HAP-1 (cell line): ENCODE measurements around the gene PCDHB6.
"Not testable (repeated sequence)": the region's sequence is repeated elsewhere in the genome, so short reads cannot be mapped to it uniquely, and the experiment has no call there.

Experiments
- DNase-seq, 2 experiments: peaks; one replicate each; pipeline ENCODE4 v3.0.0-alpha.2; 2016 to 2020; ENCODE audit warnings: low spot score in 2 of 2
- H3K27me3 ChIP-seq: fragments of 250-450 bp; sonication (Bioruptor Pico); 2 replicates; pipeline ENCODE4 v1.5.1; 2020; ENCODE audit warnings: low read depth, mild to moderate bottlenecking, moderate library complexity
- H3K36me3 ChIP-seq: fragments of 250-450 bp; sonication (Bioruptor Pico); replicated peaks from 2 replicates; pipeline ENCODE4 v1.5.1; 2020; ENCODE audit warnings: mild to moderate bottlenecking
- H3K4me1 ChIP-seq: fragments of 250-450 bp; sonication (Bioruptor Pico); 2 replicates; pipeline ENCODE4 v1.5.1; 2020; ENCODE audit warnings: mild to moderate bottlenecking
- H3K4me3 ChIP-seq: fragments of 250-450 bp; sonication (Bioruptor Pico); 2 replicates; pipeline ENCODE4 v1.5.1; 2020; ENCODE audit warnings: mild to moderate bottlenecking, moderate library complexity
- H3K9me3 ChIP-seq: fragments of 250-450 bp; sonication (Bioruptor Pico); 2 replicates; pipeline ENCODE4 v1.5.1; 2020; ENCODE audit warnings: mild to moderate bottlenecking, moderate library complexity
- in situ Hi-C: fragments of 300-500 bp; cut with MboI; formaldehyde crosslinking; loops from 3 replicates; pipeline ENCODE4 v1.14.3; 2020; ENCODE audit warnings: low sequenced_read_pairs, inconsistent platforms, mixed read lengths

The PCDHB6 gene

GRCh38 chr5:141149812-141150211 lies at the start of gene PCDHB6:
Gene PCDHB6 (plus strand): TSS chr5:141150057. CDS start chr5:141150258, 201 bp downstream.
- in situ Hi-C loops, result no loop called here
- Histone ChIP-seq H3K36me3 (no peaks in the 10 kb centered on the region), H3K9me3 (no peaks in the 10 kb centered on the region), H3K4me1 (no peaks in the 10 kb centered on the region), H3K4me3 (no peak within 1 kb of the TSS), H3K27me3 (0 out of 2 replicates have a peak, but pooled peaks cover 5% of the 10 kb centered on the region)
- peak; percentile 20 to 57 for DNase-seq

GRCh38 chr5:141100243-141100805 lies 49.5 kb upstream of the PCDHB6 start, which contains the start of gene PCDHB3:
Gene PCDHB3 (plus strand): TSS chr5:141100473. CDS start chr5:141100650, 177 bp downstream.
- no peaks in the 10 kb centered on the region for H3K36me3 ChIP-seq
- H3K27me3 ChIP-seq, result 0 out of 2 replicates have a peak, but pooled peaks cover 2% of the 10 kb centered on the region
- no peaks in the 10 kb centered on the region for H3K4me1 ChIP-seq
- in situ Hi-C loops, result no loop called here
- H3K9me3 ChIP-seq, result no peaks in the 10 kb centered on the region
- DNase-seq, result peak; percentile 71 to 86
- peak within 1 kb of the TSS; percentile 12 for H3K4me3 ChIP-seq

- Histone ChIP-seq H3K27me3 (0 out of 2 replicates have a peak, but pooled peaks cover 2% of the 10 kb centered on the region), H3K4me3 (no peak overlapping the region), H3K9me3 (no peaks in the 10 kb centered on the region), H3K4me1 (no peaks in the 10 kb centered on the region), H3K36me3 (no peaks in the 10 kb centered on the region)
- no peak for DNase-seq
- in situ Hi-C loops, result no loop called here
Measured at GRCh38 chr5:141101059-141101458, 48.8 kb upstream of the PCDHB6 start.

DNA sequence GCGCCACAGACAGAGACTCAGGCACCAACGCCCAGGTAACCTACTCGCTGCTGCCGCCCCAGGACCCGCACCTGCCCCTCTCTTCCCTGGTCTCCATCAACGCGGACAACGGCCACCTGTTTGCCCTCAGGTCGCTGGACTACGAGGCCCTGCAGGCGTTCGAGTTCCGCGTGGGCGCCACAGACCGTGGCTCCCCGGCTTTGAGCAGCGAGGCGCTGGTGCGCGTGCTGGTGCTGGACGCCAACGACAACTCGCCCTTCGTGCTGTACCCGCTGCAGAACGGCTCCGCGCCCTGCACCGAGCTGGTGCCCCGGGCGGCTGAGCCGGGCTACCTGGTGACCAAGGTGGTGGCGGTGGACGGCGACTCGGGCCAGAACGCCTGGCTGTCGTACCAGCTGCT lies 47.8 kb upstream of the PCDHB6 start:
- DNase-seq, H3K9me3 ChIP-seq, H3K4me3 ChIP-seq, in situ Hi-C loops, H3K27me3 ChIP-seq, H3K4me1 ChIP-seq, H3K36me3 ChIP-seq: not testable (repeated sequence)

GRCh38 chr5:141102471-141102870 lies 47.4 kb upstream of the PCDHB6 start:
- H3K4me3 ChIP-seq, DNase-seq, in situ Hi-C loops, H3K4me1 ChIP-seq, H3K27me3 ChIP-seq, H3K36me3 ChIP-seq, H3K9me3 ChIP-seq: not testable (repeated sequence)

DNA sequence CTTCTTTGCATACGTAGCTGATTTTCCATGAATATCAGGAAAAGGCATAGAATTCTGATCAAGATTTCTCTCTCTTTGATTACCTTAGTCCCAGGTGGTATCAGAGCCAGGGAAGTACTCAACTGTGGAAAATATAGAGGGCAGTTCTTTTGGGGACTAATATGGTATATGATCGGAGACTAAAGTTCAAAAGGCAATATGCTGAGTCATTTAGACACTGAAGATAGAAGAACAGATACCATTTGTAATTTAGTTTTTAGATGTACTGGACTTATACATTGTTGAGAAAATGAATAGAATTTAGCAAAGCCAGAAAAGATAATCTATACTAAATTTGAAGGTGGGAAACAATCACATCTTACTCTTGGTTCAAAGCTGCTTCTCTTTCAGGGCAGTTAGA lies 44.5 kb upstream of the PCDHB6 start:
- no peaks in the 10 kb centered on the region for H3K36me3 ChIP-seq
- no peaks in the 10 kb centered on the region for H3K4me1 ChIP-seq
- H3K27me3 ChIP-seq, result no peaks in the 10 kb centered on the region
- H3K4me3 ChIP-seq, result no peak overlapping the region
- H3K9me3 ChIP-seq, result no peaks in the 10 kb centered on the region
- DNase-seq, result no peak
- in situ Hi-C loops, result no loop called here

DNA sequence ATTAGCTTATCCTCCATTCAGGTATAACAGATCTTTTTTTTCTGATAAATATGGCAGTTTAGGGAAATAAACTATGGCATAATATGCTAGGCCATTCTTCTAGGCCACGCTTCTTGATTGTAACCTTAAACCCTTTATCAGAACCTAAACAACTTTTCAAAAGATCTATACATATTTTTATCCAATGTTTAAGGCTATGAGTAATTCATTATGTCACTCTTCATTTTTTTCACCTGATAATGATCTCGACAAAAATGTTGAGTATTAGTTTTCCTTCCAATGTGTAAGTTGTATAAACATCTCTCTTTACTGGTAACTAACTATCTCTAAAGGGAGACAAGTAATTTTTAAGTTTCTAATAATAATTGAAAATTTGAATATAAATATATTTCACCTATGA lies 30.6 kb upstream of the PCDHB6 start:
- Histone ChIP-seq H3K27me3 (no peaks in the 10 kb centered on the region), H3K4me1 (no peaks in the 10 kb centered on the region), H3K36me3 (no peaks in the 10 kb centered on the region), H3K4me3 (no peak overlapping the region), H3K9me3 (no peaks in the 10 kb centered on the region)
- DNase-seq, result no peak
- in situ Hi-C loops, result no loop called here

DNA sequence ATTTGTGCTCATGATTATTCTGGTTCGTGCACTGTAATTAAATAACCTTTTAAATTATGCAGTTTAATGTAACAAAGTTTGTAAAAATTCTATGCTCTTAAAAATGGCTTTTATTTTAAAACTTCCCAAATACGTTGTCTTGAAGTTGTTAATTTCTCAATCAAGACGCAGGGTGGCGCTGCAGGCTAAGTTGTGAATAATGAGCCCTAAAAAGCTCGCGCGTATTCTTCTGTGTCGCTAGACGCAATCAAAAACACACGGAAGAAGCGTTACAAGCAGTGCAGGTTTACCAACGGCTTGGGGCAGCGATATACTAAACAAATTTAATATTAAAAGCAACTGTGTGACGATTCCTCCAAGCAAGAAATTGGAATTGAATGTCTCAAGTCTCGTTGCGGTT lies 28.3 kb upstream of the PCDHB6 start, which contains the start of gene PCDHB4:
PCDHB4 (plus strand) TSS at position 256 of the 400 bp plus-strand sequence. CDS start 181 bp downstream, outside the sequence.
- no peaks in the 10 kb centered on the region for H3K4me1 ChIP-seq
- H3K4me3 ChIP-seq, result no peak within 1 kb of the TSS
- peaks cover 7% of the 10 kb centered on the region for H3K27me3 ChIP-seq
- in situ Hi-C loops, result no loop called here
- no peaks in the 10 kb centered on the region for H3K36me3 ChIP-seq
- no peaks in the 10 kb centered on the region for H3K9me3 ChIP-seq
- no peak for DNase-seq

GRCh38 chr5:141121985-141122384 lies 27.9 kb upstream of the PCDHB6 start:
- no peak overlapping the region for H3K4me3 ChIP-seq
- H3K4me1 ChIP-seq, result no peaks in the 10 kb centered on the region
- peaks cover 7% of the 10 kb centered on the region for H3K27me3 ChIP-seq
- in situ Hi-C loops, result no loop called here
- no peak for DNase-seq
- no peaks in the 10 kb centered on the region for H3K36me3 ChIP-seq
- H3K9me3 ChIP-seq, result no peaks in the 10 kb centered on the region

DNA sequence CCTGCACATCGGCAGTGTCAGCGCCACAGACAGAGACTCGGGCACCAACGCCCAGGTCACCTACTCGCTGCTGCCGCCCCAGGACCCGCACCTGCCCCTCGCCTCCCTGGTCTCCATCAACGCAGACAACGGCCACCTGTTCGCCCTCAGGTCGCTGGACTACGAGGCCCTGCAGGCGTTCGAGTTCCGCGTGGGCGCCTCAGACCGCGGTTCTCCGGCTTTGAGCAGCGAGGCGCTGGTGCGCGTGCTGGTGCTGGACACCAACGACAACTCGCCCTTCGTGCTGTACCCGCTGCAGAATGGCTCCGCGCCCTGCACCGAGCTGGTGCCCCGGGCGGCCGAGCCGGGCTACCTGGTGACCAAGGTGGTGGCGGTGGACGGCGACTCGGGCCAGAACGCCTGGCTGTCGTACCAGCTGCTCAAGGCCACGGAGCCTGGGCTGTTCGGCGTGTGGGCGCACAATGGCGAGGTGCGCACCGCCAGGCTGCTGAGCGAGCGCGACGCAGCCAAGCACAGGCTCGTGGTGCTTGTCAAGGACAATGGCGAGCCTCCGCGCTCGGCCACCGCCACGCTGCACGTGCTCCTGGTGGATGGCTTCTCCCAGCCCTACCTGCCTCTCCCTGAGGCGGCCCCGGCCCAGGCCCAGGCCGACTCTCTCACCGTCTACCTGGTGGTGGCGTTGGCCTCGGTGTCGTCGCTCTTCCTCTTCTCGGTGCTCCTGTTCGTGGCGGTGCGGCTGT lies 26.3 kb upstream of the PCDHB6 start:
- DNase-seq, H3K9me3 ChIP-seq, in situ Hi-C loops, H3K36me3 ChIP-seq, H3K4me3 ChIP-seq, H3K4me1 ChIP-seq, H3K27me3 ChIP-seq: not testable (repeated sequence)

DNA sequence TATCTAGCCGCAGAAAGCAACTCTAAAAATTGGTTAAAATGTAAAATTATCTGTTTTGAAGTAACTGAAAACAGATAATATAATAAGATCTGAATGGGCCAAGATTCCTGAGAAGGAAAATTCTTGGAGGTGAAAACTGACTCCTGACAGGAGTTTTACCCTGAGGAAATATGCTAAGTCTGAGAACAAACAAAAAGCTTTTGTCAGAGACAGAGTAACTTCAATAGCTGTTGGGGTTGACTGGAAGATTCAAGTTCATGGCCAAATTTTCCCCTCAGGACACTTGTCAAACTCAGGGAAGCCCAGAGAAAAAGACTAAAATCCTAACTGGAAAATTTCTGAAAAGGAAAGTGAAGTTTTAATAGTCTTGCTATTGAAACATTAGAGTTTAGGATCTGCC lies 22.6 kb upstream of the PCDHB6 start:
- no peaks in the 10 kb centered on the region for H3K9me3 ChIP-seq
- H3K4me1 ChIP-seq, result no peaks in the 10 kb centered on the region
- H3K4me3 ChIP-seq, result no peak overlapping the region
- peaks cover 7% of the 10 kb centered on the region for H3K27me3 ChIP-seq
- in situ Hi-C loops, result no loop called here
- no peaks in the 10 kb centered on the region for H3K36me3 ChIP-seq
- DNase-seq, result peak in 1 of 2 experiments; percentile 37

DNA sequence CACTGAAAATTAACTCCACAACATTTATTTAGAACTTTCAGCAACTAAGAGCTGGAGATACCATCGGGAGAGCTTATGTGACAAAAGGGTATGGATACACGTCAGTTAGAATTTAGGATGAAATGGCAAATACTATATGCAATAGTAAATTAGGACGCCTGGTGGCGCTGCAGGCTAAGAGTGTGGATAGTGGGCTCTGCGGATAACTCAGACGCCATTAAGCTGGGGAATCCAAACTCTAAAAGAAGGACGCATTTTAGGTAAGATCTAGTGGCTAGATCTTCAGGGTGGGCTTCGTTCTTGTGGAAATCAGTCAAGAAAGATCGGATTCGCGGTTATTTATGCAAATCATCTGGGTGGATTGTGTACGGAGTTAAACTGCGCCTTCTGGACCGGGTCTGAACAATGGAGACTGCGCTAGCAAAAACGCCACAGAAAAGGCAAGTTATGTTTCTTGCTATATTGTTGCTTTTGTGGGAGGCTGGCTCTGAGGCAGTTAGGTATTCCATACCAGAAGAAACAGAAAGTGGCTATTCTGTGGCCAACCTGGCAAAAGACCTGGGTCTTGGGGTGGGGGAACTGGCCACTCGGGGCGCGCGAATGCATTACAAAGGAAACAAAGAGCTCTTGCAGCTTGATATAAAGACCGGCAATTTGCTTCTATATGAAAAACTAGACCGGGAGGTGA lies 14.7 kb upstream of the PCDHB6 start, which contains the start of gene PCDHB5:
PCDHB5 (plus strand) TSS at position 177 of the 688 bp plus-strand sequence; CDS start at position 406, 229 bp downstream.
- Histone ChIP-seq H3K36me3 (no peaks in the 10 kb centered on the region), H3K4me3 (peak within 1 kb of the TSS; percentile 33), H3K27me3 (no peaks in the 10 kb centered on the region), H3K4me1 (no peaks in the 10 kb centered on the region), H3K9me3 (no peaks in the 10 kb centered on the region)
- DNase-seq, result peak; percentile 47 to 77
- in situ Hi-C loops, result no loop called here

- Histone ChIP-seq H3K36me3 (no peaks in the 10 kb centered on the region), H3K4me1 (no peaks in the 10 kb centered on the region), H3K27me3 (no peaks in the 10 kb centered on the region), H3K4me3 (peak overlapping the region; percentile 33), H3K9me3 (no peaks in the 10 kb centered on the region)
- no peak for DNase-seq
- in situ Hi-C loops, result no loop called here
Measured at GRCh38 chr5:141135718-141136266, 14.1 kb upstream of the PCDHB6 start.
